CD8-positive, alpha-beta memory T cell (primary cell): ENCODE data around the gene PIK3R5. TPM values are rescaled to one million over a fixed set of nuclear protein-coding genes. Genes with fewer than 3 reads are reported as not detected.
A peak's percentile ranks its signal among the peaks of the same experiment; 100 is the strongest.
"Not testable (repeated sequence)": the region's sequence is repeated elsewhere in the genome, so short reads cannot be mapped to it uniquely, and the experiment has no call there.

ENCODE experiments used
- CTCF ChIA-PET: fragments of 350-600 bp; sonication (Branson Sonifier 250); formaldehyde crosslinking; loops from one replicate; lab custom pipeline; 2021; ENCODE audit warnings: antibody characterized with exemption; lab: Charles Lee
- POLR2A ChIA-PET: fragments of 350-600 bp; sonication (Branson Sonifier 250); formaldehyde crosslinking; loops from one replicate; lab custom pipeline; 2021; ENCODE audit warnings: antibody characterized with exemption; lab: Charles Lee
- DNase-seq, 5 donors: peaks; one replicate each; pipeline versions ENCODE4 v3.0.0 to v3.0.0-alpha.2; 2020 to 2022; ENCODE audit warnings: mixed read lengths in 1 of 5
- H3K27ac ChIP-seq: one replicate; pipeline ENCODE4 v1.7.0; 2013; ENCODE audit warnings: low read depth, mild to moderate bottlenecking, low read length, moderate library complexity
- H3K27me3 ChIP-seq: 2 replicates; pipeline ENCODE4 v1.7.0; 2013; ENCODE audit warnings: low read length, mild to moderate bottlenecking; ENCODE audit not compliant: insufficient read depth, poor library complexity, severe bottlenecking
- H3K36me3 ChIP-seq: 2 replicates; pipeline ENCODE4 v1.7.0; 2013; ENCODE audit warnings: mild to moderate bottlenecking, low read length, moderate library complexity; ENCODE audit not compliant: insufficient read depth
- H3K4me1 ChIP-seq: 2 replicates; pipeline ENCODE4 v1.7.0; 2013; ENCODE audit warnings: mild to moderate bottlenecking, low read length, moderate library complexity; ENCODE audit not compliant: insufficient read depth
- H3K4me3 ChIP-seq: 2 replicates; pipeline ENCODE4 v1.7.0; 2013; ENCODE audit warnings: mild to moderate bottlenecking, low read length
- H3K9me3 ChIP-seq: 2 replicates; pipeline ENCODE4 v1.7.0; 2013; ENCODE audit warnings: mild to moderate bottlenecking, low read length
- H3K27ac Mint-ChIP-seq, 8 donors: one replicate each; pipeline ENCODE4 v1.8.0; 2020 to 2021; ENCODE audit warnings: mixed read lengths in 8 of 8, mild to moderate bottlenecking in 6 of 8, inconsistent platforms in 3 of 8, moderate library complexity in 3 of 8
- H3K27me3 Mint-ChIP-seq, 2 donors: one replicate each; pipeline ENCODE4 v1.8.0; 2020 to 2021; ENCODE audit warnings: mixed read lengths in 2 of 2, mild to moderate bottlenecking in 1 of 2, moderate library complexity in 1 of 2
- H3K36me3 Mint-ChIP-seq, 3 donors: one replicate each; pipeline ENCODE4 v1.8.0; 2020 to 2021; ENCODE audit warnings: mixed read lengths in 3 of 3, inconsistent platforms in 1 of 3, mild to moderate bottlenecking in 1 of 3
- H3K4me1 Mint-ChIP-seq, 3 donors: one replicate each; pipeline ENCODE4 v1.8.0; 2020 to 2021; ENCODE audit warnings: mixed read lengths in 3 of 3, inconsistent platforms in 1 of 3, mild to moderate bottlenecking in 1 of 3
- H3K4me3 Mint-ChIP-seq, 7 donors: one replicate each; pipeline ENCODE4 v1.8.0; 2020 to 2021; ENCODE audit warnings: mixed read lengths in 7 of 7, mild to moderate bottlenecking in 6 of 7, moderate library complexity in 4 of 7, inconsistent platforms in 2 of 7
- H3K9me3 Mint-ChIP-seq, 5 donors: one replicate each; pipeline ENCODE4 v1.8.0; 2020 to 2022; ENCODE audit warnings: mixed read lengths in 5 of 5, mild to moderate bottlenecking in 3 of 5, moderate library complexity in 2 of 5, inconsistent platforms in 1 of 5
- polyA plus RNA-seq: library from polyadenylated mRNA; unstranded; fragments of 300-500 nt; fragmentation: Illumina TruSeq; gene quantifications from one replicate; pipeline ENCODE4 v1.2.3, GENCODE V29; 2021
- total RNA-seq, 2 experiments: library from RNA; stranded (reverse); gene quantifications; one replicate each; pipeline ENCODE4 v1.2.3, GENCODE V29; 2021

The PIK3R5 gene
- total and polyA plus RNA-seq, 3 experiments from 2014 or later: 28.6 to 71.6 (median 30.2) TPM

DNA sequence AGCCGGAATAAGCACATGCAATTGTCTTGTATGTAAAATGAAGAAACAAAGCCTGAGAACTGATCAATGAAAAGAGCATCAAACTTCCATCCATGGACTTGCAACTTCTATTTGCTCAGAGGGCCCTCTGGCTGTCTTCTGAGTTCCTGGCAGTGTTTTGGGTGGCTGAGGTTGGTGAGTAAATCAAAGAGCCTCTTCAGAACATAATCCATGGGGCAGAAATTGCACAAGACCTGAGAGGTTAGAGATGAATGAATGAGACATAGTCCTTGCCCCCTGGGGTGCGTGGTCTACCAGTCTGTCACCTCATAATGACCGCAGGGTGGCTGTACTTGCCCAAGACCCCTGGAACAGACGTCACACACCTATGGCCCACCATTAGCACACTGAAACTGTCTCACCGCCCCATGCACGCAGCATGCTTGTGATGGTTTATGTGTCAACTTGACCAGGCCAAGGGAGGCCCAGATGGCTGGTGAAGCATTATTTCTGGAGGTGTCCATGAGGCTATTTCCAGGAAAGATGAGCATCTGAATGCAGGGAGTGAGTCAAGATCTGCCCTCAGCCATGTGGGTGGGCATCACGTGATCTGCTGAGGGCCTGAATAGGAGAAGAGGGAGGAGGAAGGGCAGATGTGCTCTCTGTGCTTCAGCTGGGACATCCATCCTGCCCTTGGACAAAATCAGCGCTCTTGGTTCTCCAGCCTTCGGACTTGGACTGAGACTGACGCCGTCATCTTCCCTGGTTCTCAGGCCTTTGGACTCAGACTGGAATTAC, 106.3 kb downstream of the PIK3R5 start:
- ChIA-PET POLR2A (no interaction called here), CTCF (no interaction called here)
- no peak for DNase-seq
- Mint-ChIP-seq H3K36me3 (no peaks in the 10 kb centered on the region), H3K27me3 (no peaks in the 10 kb centered on the region), H3K27ac (peak overlapping the region in 6 of 8 donors; percentile 19 to 78 (median 56)), H3K4me1 (peaks cover 26 to 51% (median 28%) of the 10 kb centered on the region in 3 donors), H3K9me3 (no peaks in the 10 kb centered on the region), H3K4me3 (no peak overlapping the region)
- H3K9me3 ChIP-seq: no peaks in the 10 kb centered on the region
- H3K4me3 ChIP-seq: no peak overlapping the region
- peaks cover 20% of the 10 kb centered on the region for H3K4me1 ChIP-seq
- H3K36me3 ChIP-seq: no peaks in the 10 kb centered on the region
- H3K27me3 ChIP-seq: no peaks in the 10 kb centered on the region
- no peak overlapping the region for H3K27ac ChIP-seq

DNA sequence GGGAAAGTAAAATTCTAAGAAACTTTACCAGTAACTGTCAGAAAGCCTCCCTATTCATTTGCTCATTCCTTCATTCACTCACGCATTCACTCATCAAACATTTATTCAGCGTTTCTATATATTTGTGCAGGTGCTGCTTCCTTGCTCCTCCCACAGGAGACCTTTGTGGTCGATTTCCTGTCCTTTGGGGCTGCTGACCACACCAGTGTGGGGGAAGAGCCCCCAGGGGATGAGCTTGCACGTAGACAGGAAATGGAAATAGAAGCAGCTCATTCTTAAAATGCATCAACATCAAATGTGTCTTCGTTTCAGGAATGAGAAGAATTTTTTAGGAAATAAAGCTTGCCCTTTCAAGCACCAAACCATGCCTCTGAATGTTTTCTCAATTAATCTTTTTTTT, 107.6 kb downstream of the PIK3R5 start:
- H3K27me3 ChIP-seq: no peaks in the 10 kb centered on the region
- H3K27me3 Mint-ChIP-seq: no peaks in the 10 kb centered on the region
- peaks cover 20% of the 10 kb centered on the region for H3K4me1 ChIP-seq
- H3K4me3 Mint-ChIP-seq: peak overlapping the region in 6 of 7 donors; percentile 12 to 87 (median 80)
- no peak overlapping the region for H3K4me3 ChIP-seq
- H3K27ac ChIP-seq: no peak overlapping the region
- H3K4me1 Mint-ChIP-seq: peaks cover 26 to 51% (median 28%) of the 10 kb centered on the region in 3 donors
- H3K9me3 ChIP-seq: no peaks in the 10 kb centered on the region
- ChIA-PET POLR2A (interaction anchor here (0.6 kb wide), 1 partner anchor 41 kb away, joined by 3 read pairs; no protein-coding TSS in a partner anchor), CTCF (interaction anchor here (0.7 kb wide), 1 partner anchor 36 kb away, joined by 5 read pairs; no protein-coding TSS in a partner anchor)
- peak in 2 of 5 donors; percentile 17 to 29 for DNase-seq
- peak overlapping the region in 2 of 8 donors; percentile 77 to 88 for H3K27ac Mint-ChIP-seq
- no peaks in the 10 kb centered on the region for H3K36me3 Mint-ChIP-seq
- H3K9me3 Mint-ChIP-seq: no peaks in the 10 kb centered on the region
- no peaks in the 10 kb centered on the region for H3K36me3 ChIP-seq

DNA sequence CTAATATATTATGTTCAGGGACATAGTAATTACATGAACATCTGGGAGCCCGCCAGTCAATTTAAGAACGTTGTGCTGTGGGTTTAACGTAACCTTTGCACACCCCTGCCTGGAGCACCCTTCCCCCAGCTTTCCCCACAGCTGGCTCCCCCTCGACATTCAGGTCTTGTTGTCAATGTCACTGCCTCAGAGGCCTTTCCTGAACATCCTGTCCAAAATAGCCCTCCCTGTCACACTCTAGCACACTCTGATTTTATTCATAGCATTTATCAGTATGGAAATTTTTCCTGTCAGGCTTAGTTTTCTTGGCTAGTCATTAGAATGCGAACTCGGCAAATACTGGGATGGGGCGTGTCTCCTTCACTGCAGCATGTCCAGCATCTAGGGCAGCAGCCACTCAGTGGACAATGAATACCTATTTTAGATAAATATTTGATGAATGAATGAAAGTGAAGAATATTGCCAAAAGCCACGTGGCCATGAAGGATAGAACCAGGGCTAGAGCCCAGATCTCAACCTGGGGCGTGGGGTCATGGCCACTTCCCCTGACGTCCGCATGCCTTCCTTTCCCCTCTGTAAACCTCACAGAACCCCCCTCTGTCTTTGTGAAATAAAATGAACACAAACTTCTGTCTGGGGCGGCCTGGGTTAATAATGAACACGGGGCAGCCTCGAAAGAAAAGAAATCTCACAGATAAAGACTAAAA, 108.5 kb downstream of the PIK3R5 start:
- CTCF ChIA-PET: no interaction called here
- Mint-ChIP-seq H3K4me1 (peaks cover 19 to 43% (median 20%) of the 10 kb centered on the region in 3 donors), H3K4me3 (peak overlapping the region in 3 of 7 donors; percentile 8 to 67 (median 56)), H3K9me3 (no peaks in the 10 kb centered on the region), H3K27ac (peak overlapping the region in 2 of 8 donors; percentile 11 to 89), H3K36me3 (no peaks in the 10 kb centered on the region), H3K27me3 (no peaks in the 10 kb centered on the region)
- Histone ChIP-seq H3K9me3 (no peaks in the 10 kb centered on the region), H3K36me3 (no peaks in the 10 kb centered on the region), H3K4me3 (no peak overlapping the region), H3K27ac (no peak overlapping the region), H3K4me1 (peaks cover 14% of the 10 kb centered on the region), H3K27me3 (no peaks in the 10 kb centered on the region)
- POLR2A ChIA-PET: no interaction called here
- no peak for DNase-seq

DNA sequence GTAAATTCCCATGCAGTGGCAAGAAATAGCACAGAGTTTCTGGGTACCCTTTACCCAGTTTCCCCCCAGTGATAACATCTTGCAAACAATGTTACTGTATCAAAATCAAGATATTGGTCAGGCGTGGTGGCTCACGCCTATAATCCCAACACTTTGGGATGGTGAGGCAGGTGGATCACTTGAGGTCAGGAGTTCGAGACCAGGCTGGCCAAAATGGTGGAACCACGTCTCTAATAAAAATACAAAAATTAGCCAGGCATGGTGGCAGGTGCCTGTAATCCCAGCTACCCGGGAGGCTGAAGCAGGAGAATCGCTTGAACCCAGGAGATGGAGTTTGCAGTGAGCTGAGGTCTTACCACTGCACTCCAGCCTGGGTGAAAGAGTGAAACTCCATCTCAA, 109.3 kb downstream of the PIK3R5 start:
- DNase-seq, POLR2A ChIA-PET, H3K36me3 Mint-ChIP-seq, H3K4me1 ChIP-seq, H3K9me3 ChIP-seq, H3K36me3 ChIP-seq, H3K27ac Mint-ChIP-seq, H3K27me3 ChIP-seq, H3K4me3 ChIP-seq, H3K9me3 Mint-ChIP-seq, CTCF ChIA-PET, H3K27ac ChIP-seq, H3K27me3 Mint-ChIP-seq: not testable (repeated sequence)
- peaks cover 12 to 35% (median 12%) of the 10 kb centered on the region in 3 donors for H3K4me1 Mint-ChIP-seq
- H3K4me3 Mint-ChIP-seq: peak overlapping the region in 5 of 7 donors; percentile 13 to 56 (median 43)

DNA sequence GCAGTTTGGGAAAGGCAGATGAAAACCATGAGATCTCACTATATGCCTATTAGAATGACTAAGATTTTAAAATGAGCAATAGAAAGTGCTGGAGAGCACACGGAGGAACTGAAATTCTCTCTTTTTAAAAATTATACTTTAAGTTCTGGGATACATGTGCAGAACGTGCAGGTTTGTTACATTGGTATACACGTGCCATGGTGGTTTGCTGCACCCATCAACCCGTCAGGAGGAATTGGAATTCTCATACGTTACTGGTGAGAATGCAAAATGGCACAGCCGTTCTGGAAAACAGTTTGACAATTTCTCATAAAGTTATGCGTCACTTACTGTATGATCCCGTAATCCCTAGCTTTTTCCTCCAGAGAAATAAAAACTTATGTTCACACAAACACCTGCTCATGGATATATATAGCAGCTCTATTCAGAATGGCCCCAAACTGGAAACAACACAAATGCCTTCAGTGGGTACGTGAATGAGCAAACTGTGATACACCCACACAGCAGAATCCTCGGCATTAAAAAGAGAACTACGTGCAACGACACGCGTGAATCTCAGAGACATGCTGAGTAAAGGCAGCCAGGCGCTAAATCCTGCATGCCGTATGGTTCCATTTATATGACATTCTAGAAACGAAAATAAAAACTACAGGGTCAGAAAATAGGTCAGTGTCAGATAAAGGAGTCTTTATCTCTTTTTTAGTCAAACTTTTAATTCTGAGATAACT, 109.9 kb downstream of the PIK3R5 start:
- no peak overlapping the region for H3K27ac ChIP-seq
- DNase-seq: no peak
- CTCF ChIA-PET: no interaction called here

DNA sequence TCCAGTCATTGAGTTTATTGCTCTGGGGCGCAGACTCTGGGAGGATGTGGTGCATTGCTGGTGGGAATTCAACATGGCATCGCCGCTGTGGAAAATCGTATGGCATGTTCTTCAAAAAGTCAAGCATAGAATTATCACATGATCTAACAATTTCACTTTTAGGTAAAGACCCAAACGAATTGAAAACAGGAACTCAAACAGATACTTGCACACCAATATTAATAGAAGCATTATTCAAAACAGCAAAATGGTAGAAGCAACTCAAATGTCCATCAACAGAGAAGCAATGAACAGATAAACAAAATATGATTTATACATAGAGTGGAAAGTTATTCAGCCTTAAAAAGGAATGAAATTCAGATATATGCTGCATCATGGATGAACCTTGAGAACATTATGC, 113.9 kb downstream of the PIK3R5 start:
- H3K9me3 Mint-ChIP-seq: no peaks in the 10 kb centered on the region
- H3K27me3 Mint-ChIP-seq: no peaks in the 10 kb centered on the region
- no peaks in the 10 kb centered on the region for H3K36me3 Mint-ChIP-seq
- H3K4me3 Mint-ChIP-seq: no peak overlapping the region
- H3K9me3 ChIP-seq: no peaks in the 10 kb centered on the region
- ChIA-PET POLR2A (no interaction called here), CTCF (no interaction called here)
- no peak overlapping the region for H3K27ac ChIP-seq
- peaks cover 0 to 10% (median 6%) of the 10 kb centered on the region in 3 donors for H3K4me1 Mint-ChIP-seq
- no peaks in the 10 kb centered on the region for H3K27me3 ChIP-seq
- H3K4me1 ChIP-seq: no peaks in the 10 kb centered on the region
- H3K36me3 ChIP-seq: no peaks in the 10 kb centered on the region
- no peak for DNase-seq
- H3K4me3 ChIP-seq: no peak overlapping the region
- peak overlapping the region in 1 of 8 donors; percentile 8 for H3K27ac Mint-ChIP-seq

More for the DNA sequence above, 109.9 kb downstream of the PIK3R5 start:
- Histone ChIP-seq H3K4me1 (peaks cover 8% of the 10 kb centered on the region), H3K4me3 (no peak overlapping the region), H3K27me3 (no peaks in the 10 kb centered on the region), H3K36me3 (no peaks in the 10 kb centered on the region), H3K9me3 (no peaks in the 10 kb centered on the region)
- Mint-ChIP-seq H3K4me3 (peak overlapping the region in 4 of 7 donors; percentile 32 to 56 (median 46)), H3K36me3 (no peaks in the 10 kb centered on the region), H3K4me1 (peaks cover 12 to 34% (median 12%) of the 10 kb centered on the region in 3 donors), H3K27me3 (no peaks in the 10 kb centered on the region), H3K27ac (no peak overlapping the region), H3K9me3 (no peaks in the 10 kb centered on the region)
- POLR2A ChIA-PET: no interaction called here

DNA sequence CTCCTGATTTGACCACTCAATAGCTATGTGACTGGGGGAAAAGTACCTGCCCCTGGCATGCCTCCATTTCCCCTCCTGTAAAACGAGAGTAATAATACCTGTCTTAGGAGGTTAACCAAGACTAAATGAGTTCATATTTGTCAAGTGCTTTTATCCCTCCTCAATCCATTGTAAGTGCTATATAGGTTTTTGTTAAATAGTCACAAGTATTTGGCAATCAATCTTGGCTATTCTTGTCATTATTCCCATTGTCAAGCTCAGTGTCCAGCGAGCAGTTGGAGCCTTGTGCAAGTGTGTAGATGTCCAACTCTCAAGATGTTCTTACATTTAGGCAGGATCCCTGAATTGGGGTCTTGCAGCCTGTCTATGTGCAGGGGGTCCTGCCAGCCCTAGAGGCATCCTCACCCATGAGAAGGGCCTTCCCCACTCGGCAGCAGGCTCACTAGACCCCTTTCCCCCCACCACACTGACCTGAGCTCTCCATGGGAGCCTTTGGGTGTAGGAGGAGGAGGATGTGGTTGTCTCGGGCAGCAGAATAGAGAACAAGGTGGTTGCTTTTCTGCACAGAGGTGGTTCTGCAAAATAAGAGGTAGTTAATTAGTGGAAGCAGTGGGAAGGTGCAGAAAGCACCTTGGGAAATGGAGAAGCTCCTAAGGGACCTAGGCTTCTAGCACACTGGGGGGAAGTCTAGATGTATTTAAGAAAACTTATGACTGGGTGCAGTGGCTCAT, 116.0 kb downstream of the PIK3R5 start:
- DNase-seq: no peak

More for the DNA sequence above, 116.0 kb downstream of the PIK3R5 start:
- CTCF ChIA-PET: interaction anchor here (1.3 kb wide), 1 partner anchor 15 kb away, joined by 3 read pairs; no protein-coding TSS in a partner anchor
- H3K4me1 Mint-ChIP-seq: peaks cover 0 to 2% (median 0%) of the 10 kb centered on the region in 3 donors
- POLR2A ChIA-PET: no interaction called here
- no peaks in the 10 kb centered on the region for H3K27me3 Mint-ChIP-seq
- Histone ChIP-seq H3K36me3 (no peaks in the 10 kb centered on the region), H3K27me3 (no peaks in the 10 kb centered on the region), H3K4me1 (no peaks in the 10 kb centered on the region), H3K4me3 (no peak overlapping the region), H3K27ac (no peak overlapping the region), H3K9me3 (no peaks in the 10 kb centered on the region)
- H3K27ac Mint-ChIP-seq: no peak overlapping the region
- H3K9me3 Mint-ChIP-seq: peaks cover 0 to 2% (median 0%) of the 10 kb centered on the region in 5 donors
- H3K4me3 Mint-ChIP-seq: no peak overlapping the region
- H3K36me3 Mint-ChIP-seq: peaks cover 0 to 6% (median 2%) of the 10 kb centered on the region in 3 donors
